HG02943 (cell line): ENCODE data around the gene LMX1A.

Experiments used
- ATAC-seq: cut with Tn5 transposase; IDR thresholded peaks from one replicate; pipeline ENCODE4 v1.9.1; 2021; ENCODE audit warnings: mild to moderate bottlenecking, low read depth, moderate library complexity; ENCODE audit not compliant: unreplicated experiment

LMX1A gene

GRCh38 chr1:165174491-165174890 lies 182.0 kb downstream of the LMX1A start:
- ATAC-seq: no peak

GRCh38 chr1:165173818-165174217 lies 182.7 kb downstream of the LMX1A start:
- no peak for ATAC-seq

GRCh38 chr1:165173409-165173808 lies 183.1 kb downstream of the LMX1A start:
- ATAC-seq: no peak

GRCh38 chr1:165172666-165173065 lies 183.8 kb downstream of the LMX1A start:
- ATAC-seq: no peak

- ATAC-seq: no peak
Measured at GRCh38 chr1:165169729-165170128, 186.8 kb downstream of the LMX1A start.

- ATAC-seq: no peak
Measured at GRCh38 chr1:165169028-165169427, 187.5 kb downstream of the LMX1A start.

- no peak for ATAC-seq
Measured at GRCh38 chr1:165168467-165168866, 188.0 kb downstream of the LMX1A start.

- ATAC-seq: no peak
Measured at GRCh38 chr1:165162671-165163241, 193.8 kb downstream of the LMX1A start.

- no peak for ATAC-seq
Measured at GRCh38 chr1:165161130-165161529, 195.4 kb downstream of the LMX1A start.

GRCh38 chr1:165153182-165153581 lies 203.3 kb downstream of the LMX1A start:
- no peak for ATAC-seq

- ATAC-seq: no peak
Measured at GRCh38 chr1:165152727-165153126, 203.8 kb downstream of the LMX1A start.

GRCh38 chr1:165152109-165152508 lies 204.4 kb downstream of the LMX1A start:
- ATAC-seq: no peak
